Hindlimb muscle (tissue), 1 donor: ENCODE results near the gene TUBA3E. TPM values are rescaled to one million over a fixed set of nuclear protein-coding genes. Genes with fewer than 3 reads are reported as not detected.
"Not testable (repeated sequence)": the region's sequence is repeated elsewhere in the genome, so short reads cannot be mapped to it uniquely, and the experiment has no call there.

Experiments used
- DNase-seq: peaks from one replicate; pipeline ENCODE4 v3.0.0-alpha.2; 2013
- polyA plus RNA-seq: library from polyadenylated mRNA; unstranded; fragments of 120-200 nt; gene quantifications from one replicate; pipeline ENCODE4 v1.2.1, GENCODE V29; 2013; ENCODE audit not compliant: insufficient read length

Gene TUBA3E
- polyA plus RNA-seq, result not detected

GRCh38 chr2:130198343-130198742 is at the start of gene TUBA3E:
TSS of gene TUBA3E (minus strand) at chr2:130198439. CDS start at chr2:130198360, 79 bp downstream.
- DNase-seq, result no peak

GRCh38 chr2:130246430-130246829 is 48.2 kb upstream of the TUBA3E start:
- no peak for DNase-seq

DNA sequence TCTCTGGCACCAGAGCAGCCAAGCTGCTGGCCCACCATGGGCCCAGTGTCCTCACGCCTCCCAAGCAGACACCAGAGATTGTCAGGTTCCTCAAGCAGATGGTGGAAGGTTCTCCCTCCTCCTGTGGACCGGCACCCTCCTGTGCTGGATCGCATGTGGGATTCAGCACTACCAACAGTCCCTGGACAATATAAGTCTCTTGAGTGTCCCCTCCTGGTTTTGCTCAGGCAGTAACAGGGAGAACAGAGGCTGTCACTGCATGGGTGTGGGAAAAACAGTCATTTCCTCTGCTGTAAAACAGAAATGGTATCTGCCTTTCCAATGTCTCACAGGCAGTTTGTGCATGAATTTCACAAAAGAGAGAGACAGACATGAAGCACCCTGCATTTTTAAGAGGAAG is 47.7 kb upstream of the TUBA3E start:
- no peak for DNase-seq

DNA sequence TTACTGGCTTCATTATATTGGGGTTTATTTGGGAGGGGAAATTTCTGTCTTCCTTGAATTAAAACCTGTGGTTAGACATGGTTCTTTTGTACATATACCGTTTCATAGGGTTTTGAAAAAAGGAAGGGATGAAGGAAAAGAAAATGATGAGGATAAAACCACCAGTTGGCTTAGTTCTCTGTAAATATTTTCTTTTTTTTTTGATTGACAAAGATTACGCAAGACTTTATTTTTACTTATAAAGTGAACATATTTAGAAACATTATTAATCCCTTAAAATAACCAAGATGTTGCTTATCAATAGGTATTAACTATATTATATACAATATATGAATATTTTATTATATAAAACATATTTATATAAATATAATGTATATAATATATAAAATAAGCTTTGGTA is 45.1 kb upstream of the TUBA3E start:
- no peak for DNase-seq

- no peak for DNase-seq
Measured at GRCh38 chr2:130241041-130241707, 42.9 kb upstream of the TUBA3E start.

DNA sequence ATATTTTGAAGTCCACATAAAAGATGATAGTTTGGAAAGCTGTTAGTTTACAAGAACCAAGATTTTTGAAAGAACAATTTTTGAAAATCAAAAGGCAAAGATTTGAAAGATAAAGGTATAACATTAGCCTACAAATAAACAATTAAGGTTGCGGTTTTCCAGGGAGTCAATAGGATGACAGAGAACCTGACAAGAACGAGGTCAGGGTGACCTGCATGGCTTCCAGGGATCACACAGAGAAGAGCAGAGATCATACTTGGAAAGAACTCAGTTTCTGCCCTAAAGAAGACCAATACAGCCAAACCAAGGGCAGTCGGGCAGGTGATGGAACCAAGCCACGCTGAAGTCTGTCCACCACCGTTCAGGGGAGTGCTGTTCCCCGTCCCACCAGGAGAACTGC is 41.3 kb upstream of the TUBA3E start:
- not testable (repeated sequence) for DNase-seq

DNA sequence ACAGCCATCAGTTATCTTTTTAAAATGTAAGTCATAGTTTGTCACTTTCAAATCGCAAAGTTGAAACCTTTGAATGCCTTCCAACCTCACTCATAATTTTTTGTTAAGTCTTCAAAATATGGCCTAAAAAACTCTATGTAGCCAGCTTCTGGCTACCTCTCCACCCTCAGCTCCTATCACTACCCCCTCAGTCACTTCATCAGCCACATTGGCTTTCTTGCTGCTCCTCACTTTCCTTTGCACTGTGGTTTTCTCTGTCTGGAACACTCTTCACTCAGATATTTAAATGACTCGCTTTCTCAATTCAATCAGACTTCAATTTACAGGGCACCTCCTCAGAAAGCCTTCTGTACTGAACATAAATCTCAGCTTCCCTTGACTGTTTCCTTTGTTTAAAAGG is 34.8 kb upstream of the TUBA3E start:
- not testable (repeated sequence) for DNase-seq

DNA sequence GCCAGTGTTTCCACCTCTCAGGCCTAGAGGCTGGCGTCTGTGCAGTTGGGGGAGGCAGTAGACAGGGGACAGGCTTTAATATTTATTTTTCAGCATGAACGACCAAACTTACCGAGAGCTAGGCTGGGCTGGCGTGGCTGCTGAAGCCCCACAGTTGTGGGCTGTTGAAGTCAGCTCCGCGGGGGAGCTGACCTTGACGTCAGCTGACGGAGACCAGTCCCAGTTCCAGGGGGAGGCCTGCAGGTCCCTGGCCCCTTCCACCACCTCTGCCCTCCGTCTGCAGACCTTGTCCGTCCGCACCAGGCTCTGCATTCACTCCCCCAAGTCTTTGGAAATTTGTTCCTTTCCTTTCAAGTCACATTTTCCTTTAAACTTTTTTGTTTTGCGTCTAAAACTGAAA is 33.4 kb upstream of the TUBA3E start:
- no peak for DNase-seq

DNA sequence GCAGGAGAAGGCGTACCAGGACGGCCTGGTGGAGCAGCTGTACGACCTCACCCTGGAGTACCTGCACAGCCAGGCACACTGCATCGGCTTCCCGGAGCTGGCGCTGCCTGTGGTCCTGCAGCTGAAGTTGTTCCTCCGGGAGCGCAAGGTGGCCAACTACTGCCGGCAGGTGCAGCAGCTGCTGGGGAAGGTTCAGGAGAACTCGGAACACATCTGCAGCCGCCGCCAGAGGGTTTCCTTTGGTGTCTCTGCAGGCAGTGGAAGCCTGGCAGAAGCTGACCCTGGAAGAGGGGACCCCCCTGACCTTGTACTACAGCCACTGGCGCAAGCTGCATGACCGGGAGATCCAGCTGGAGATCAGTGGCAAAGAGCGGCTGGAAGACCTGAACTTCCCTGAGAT is 32.7 kb upstream of the TUBA3E start:
- not testable (repeated sequence) for DNase-seq

GRCh38 chr2:130230376-130230775 is 32.1 kb upstream of the TUBA3E start:
- DNase-seq, result not testable (repeated sequence)

DNA sequence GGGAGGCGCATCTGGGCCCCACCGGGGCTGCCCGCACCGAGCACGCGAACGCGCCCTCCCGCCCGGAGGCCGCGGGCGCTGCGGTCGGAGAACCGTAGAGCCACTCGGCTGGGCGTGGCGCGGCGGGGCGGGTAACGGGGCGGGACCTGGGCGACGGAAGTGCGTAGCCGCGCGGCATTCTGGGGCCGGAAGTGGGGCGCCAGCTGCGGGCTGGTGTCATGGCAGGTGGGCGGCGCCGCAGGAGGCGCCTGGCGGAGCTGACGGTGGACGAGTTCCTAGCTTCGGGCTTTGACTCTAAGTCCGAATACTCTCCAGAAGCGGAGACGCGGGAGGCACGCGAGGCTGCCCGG is 30.9 kb upstream of the TUBA3E start:
- not testable (repeated sequence) for DNase-seq

DNA sequence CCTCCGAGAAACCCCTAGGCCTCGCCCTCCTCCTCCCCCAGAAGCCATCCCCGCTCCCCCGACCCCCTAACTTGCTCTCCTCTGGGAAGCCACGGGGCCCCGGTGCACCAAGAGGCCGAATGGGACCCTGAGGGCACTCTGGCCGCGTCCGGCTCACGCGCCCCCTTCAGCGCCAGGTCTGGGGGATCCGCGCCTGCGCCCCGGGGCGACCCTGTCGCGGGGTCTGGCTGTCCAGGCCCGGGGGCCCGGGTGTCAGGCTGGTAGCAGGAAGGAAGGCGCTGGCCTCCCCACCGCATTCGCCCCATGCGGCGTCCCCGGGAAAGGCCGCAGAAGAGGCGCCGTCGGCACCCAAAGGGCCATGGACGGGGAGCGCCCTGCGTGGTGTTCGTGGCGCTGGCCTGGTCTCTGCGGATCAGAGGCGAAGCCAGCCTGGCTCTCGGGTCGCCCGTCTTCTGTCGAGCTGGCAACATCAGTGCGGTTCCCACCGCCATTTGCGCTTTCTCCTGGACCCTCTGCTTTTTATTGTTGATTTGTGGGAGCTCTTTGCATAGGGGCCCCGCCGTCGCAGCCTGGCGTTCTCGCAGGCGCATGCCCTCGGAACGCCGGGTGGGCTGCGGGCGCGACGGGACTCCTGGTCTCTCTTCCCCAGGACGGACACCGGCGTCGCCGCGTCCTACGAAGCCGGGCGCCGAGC is 30.4 kb upstream of the TUBA3E start:
- DNase-seq, result not testable (repeated sequence)

DNA sequence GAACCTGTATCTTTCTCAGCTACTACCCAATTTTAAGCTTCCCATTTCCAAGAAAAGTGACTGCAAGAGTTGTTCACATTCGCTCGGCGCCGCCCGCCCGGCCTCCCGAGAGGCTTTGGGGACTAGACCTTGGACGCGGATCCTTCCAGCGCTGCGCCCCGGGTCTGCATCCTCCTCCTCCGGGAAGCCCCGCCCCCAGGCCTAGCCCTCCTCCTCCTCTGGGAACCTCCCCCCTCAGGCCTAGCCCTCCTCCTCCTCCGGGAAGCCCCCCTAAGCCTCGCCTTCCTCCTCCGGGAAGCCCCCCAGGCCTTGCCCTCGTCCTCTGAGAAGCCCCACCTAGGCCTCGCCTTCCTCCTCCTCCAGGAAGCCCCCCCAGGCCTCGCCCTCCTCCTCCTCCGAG is 29.8 kb upstream of the TUBA3E start:
- not testable (repeated sequence) for DNase-seq

- DNase-seq, result not testable (repeated sequence)
Measured at GRCh38 chr2:130222523-130222922, 24.3 kb upstream of the TUBA3E start.

- DNase-seq, result not testable (repeated sequence)
Measured at GRCh38 chr2:130220505-130220904, 22.3 kb upstream of the TUBA3E start.

- DNase-seq, result not testable (repeated sequence)
Measured at GRCh38 chr2:130219147-130219546, 20.9 kb upstream of the TUBA3E start.

DNA sequence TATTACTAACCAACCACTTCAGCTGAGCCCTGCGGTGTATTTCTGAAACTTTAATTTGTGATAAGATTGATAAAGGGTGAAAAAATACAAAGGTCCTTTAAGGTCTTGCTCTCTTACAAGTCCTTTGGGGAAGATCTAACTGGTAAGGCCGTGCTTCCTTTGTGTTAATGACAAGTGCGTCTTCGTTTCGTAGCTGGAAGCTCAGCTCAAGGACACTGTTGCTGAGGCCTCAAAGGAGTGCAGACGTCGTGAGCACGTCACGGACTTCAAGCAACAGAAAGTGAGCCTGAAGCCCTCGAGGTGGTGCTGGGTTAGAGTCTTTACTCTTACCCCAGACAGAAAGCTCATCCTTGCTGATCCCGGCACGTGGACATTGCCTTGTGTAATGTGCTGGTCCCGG is 8.8 kb upstream of the TUBA3E start:
- not testable (repeated sequence) for DNase-seq

- not testable (repeated sequence) for DNase-seq
Measured at GRCh38 chr2:130203150-130203549, 4.9 kb upstream of the TUBA3E start.

GRCh38 chr2:130202518-130202917 is 4.3 kb upstream of the TUBA3E start:
- not testable (repeated sequence) for DNase-seq

DNA sequence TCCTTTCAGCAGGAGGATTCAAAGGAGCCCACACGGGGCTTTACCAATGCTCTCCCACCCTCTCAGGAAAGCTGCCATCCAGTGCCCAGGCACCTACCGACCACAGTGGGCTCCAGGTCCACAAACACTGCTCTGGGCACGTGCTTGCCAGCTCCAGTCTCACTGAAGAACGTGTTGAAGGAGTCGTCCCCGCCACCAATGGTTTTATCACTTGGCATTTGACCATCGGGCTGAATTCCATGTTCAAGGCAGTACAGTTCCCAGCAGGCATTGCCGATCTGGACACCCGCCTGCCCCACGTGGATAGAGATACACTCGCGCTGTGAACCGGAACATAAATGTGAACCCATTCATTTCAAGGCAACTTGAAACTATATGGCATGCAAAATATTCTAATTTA is 2.2 kb downstream of the TUBA3E start:
- not testable (repeated sequence) for DNase-seq

DNA sequence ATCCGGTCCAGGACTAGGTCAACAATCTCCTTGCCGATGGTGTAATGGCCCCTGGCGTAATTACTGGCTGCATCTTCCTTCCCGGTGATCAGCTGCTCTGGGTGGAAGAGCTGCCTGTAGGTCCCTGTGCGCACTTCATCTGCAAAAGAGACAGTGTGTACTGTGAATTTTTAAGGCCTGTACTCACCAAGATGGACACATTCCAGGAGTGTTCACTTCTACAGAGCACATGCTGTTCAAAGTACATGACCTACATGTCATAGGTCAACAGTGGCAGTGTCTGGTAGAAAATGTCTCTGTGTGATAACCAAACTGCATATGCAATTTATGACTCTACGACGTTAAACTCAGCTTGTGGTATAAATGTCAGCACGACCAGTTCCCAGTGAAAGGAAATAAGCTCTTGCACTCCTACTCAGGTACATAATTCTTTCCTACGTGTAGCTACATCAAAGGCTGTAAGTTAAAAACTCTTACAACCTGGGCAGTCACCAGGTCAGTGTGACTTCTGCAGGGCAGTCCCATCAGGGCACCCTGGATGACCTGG is 3.1 kb downstream of the TUBA3E start:
- not testable (repeated sequence) for DNase-seq

DNA sequence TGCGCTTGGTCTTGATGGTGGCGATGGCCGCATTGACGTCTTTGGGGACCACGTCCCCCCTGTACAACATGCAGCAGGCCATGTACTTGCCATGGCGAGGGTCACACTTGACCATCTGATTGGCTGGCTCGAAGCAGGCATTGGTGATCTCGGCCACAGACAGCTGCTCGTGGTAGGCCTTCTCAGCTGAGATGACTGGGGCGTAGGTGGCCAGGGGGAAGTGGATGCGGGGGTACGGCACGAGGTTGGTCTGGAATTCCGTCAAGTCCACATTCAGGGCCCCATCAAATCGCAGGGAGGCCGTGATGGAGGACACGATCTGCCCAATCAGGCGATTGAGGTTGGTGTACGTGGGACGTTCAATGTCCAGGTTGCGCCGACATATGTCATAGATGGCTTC is 4.4 kb downstream of the TUBA3E start:
- not testable (repeated sequence) for DNase-seq

- DNase-seq, result not testable (repeated sequence)
Measured at GRCh38 chr2:130192451-130192850, 5.8 kb downstream of the TUBA3E start.

DNA sequence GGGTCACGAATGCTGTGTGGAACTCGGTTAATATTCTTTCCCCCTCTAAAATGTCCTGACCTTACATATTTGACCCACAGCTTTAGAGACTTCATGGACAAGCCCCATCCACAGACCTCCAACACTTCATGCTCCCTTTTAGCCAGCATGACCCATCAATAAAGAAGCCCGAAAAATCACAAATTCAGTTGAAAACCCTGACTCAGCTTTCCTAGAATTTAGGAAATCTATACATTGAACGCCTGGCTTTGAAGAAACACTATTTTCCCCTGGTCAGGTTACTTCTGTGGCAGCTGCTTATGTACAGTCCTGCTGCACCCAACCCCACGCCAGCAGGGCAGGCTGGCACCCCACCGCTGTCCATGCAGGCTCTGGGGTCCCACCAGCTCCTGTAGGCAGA is 6.9 kb downstream of the TUBA3E start:
- not testable (repeated sequence) for DNase-seq
